SK-MEL-5 (cell line): ENCODE measurements around the gene SMARCD1. TPM values are rescaled to one million over a fixed set of nuclear protein-coding genes. Genes with fewer than 3 reads are reported as not detected.
"Not testable (repeated sequence)": the region's sequence is repeated elsewhere in the genome, so short reads cannot be mapped to it uniquely, and the experiment has no call there.

Source experiments
- DNase-seq: peaks from one replicate; pipeline ENCODE4 v3.0.0-alpha.2; 2016; ENCODE audit warnings: low read depth, low spot score
- in situ Hi-C: cut with HindIII; loops from 2 replicates; pipeline ENCODE4 v1.10.0; 2016; ENCODE audit warnings: low sequenced_read_pairs, high pct_unique_total_duplicates, low pct_unique_long_range_greater_than_20kb
- total RNA-seq: library from RNA; depleted of rRNA; stranded (reverse); fragments of >200 nt; shearing (Covaris generic); gene quantifications from 2 replicates; pipeline ENCODE4 v1.2.3, GENCODE V29; 2014

SMARCD1 gene
- total RNA-seq, 1 experiment from 2014 or later = 80.3 TPM

DNA sequence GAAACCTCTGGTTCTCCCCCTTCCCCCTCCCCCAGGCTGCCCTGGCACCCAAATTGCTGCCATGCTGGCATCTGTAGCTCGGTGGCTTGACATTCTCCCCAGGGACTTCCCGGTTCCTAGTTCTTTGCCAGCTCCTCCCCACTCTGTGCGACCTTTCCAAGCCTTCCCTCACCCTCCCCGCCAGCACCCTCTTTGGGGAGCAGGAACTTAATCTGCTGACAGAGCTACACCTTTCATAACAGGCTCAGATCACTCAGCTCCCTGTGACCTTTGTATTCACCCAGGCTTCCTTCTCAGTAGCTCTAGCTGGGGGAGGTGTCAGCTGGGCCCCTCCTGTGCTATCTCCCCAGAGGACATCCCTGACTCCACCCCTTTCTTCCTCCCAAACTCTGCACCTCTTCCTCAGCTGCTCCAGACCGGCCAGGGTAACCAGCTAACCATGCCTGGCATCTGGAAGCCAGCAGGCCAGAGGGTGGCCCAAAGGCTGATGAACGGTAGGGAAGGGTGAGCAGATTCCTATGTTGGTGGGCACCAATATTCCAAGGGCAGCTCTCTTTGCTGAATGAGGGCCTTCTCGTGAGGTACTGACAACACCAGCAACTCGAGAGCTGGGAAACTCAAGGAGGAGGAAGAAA, 25.1 kb downstream of the SMARCD1 start:
- DNase-seq = peak; percentile 19
- in situ Hi-C loops = no loop called here

DNA sequence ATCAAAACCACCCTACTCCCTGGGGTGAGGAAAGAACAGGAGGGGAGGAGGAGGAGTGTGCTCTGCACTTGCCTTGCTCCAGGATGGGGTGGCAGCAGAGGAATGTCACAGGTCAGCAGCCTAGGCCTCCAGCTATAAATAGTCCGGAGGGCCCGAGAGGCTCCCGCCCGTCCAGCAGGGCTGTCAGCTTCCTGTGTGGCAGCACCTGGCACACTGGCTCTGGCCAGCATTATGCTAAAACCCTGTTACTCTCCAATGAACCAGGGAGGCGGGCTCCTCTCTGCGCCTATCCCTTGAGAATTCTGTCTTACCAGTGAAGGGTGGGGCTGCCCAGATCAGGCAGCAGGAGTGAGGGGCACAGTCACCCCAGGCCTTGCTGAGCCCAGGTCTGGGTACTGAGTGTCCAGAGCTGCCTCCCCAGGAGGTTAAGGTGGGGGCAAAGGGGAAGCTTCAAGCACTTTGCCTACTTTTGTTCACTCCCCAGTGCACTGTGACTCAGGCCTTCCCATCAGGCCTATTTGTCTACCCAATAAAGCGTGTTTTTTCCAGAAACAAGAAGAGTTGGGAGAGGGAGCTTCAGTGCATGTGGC, 25.7 kb downstream of the SMARCD1 start:
- peak; percentile 27 for DNase-seq
- in situ Hi-C loops = no loop called here

DNA sequence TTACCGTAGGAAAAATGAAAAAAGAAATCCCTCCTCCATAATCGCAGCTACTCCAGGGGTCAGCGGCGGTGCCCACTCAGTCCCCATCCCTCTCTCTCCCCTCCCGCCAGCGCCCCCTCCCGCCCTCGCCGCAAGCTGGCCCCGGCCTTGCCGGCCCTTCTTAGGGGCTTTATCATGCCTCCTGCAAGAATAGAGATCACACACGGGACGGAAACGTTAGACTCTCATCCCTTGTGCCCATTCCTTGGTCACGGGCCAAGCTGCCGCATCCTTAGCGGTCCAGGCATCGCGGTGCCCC, 26.2 kb downstream of the SMARCD1 start:
- in situ Hi-C loops = no loop called here
- no peak for DNase-seq

DNA sequence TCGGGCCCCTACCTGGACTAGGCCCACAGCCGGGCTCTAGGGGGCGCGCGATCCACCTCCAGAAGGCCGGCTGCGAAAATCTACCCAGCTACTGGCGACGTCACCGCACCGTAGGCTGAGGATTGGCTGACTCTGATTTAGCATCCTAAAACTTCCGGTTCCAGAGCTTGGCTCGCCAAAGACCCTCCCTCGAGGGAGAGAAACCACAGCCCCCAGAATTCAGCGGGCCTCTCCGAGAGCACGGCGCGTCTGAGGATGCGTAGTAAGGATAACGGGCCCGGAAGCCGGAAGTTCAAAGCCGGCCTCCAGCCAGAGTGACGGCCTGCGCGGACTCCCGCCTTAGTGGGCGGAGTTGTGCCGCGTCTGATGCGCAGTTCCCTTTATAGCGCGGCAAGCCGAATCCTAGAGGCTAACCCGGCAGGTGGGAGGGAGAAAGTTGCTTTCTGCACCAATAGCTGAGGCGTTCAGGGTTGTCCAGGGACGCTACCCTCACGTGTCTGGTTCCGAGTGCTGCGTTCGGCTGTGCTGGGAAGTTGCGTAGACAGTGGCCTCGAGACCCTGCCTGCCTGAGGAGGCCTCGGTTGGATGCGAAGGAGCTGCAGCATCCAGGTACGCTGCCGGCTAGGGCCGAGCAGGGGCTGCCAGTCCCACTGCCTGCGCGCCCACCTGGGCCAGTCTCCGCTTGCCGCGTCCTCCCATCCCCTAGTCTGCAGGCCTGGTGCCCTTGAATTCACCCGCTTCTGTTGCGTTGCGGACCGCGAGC, 26.7 kb downstream of the SMARCD1 start, which contains the start of gene COX14:
TSS of gene COX14 (plus strand) at position 544 of the 763 bp plus-strand sequence. CDS start 7,808 bp downstream, outside the sequence.
- peak; percentile 99 for DNase-seq
- in situ Hi-C loops = no loop called here

DNA sequence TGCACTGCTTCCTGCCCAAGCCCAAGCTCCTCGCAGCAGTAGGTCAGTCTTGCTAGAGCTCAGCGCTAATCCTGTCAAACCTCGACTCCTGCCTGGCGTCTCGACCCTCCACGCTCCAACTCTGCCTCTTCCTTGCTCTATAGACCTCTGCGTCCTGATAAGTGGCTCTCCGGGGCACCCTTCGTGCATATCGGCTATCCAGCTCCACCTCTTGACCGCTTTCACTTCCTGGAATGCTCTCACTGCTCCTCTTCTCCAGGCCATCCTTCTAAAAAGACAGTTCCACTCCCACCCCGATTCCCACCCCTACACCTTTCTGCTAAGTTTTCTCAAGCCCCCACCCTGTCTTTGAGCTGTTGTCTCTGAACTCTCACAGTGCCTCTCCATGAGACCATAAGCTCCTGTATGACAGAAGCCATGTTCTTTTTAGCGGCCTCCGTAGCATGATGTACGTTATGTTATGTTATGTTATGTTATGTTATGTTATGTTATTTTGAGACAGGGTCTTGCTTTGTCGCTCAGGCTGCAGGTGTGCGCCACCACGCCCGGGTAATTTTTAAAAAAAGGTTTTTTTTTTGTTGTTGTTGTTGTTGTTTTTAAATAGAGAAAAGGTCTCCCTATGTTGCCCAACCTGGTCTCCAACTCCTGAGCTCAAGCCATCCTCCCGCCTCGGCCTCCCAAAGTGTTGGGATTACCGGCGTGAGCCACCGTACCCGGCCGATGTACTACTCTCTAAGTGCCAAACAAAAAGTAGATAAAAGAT, 27.5 kb downstream of the SMARCD1 start:
- DNase-seq = peak; percentile 56
- in situ Hi-C loops = no loop called here

DNA sequence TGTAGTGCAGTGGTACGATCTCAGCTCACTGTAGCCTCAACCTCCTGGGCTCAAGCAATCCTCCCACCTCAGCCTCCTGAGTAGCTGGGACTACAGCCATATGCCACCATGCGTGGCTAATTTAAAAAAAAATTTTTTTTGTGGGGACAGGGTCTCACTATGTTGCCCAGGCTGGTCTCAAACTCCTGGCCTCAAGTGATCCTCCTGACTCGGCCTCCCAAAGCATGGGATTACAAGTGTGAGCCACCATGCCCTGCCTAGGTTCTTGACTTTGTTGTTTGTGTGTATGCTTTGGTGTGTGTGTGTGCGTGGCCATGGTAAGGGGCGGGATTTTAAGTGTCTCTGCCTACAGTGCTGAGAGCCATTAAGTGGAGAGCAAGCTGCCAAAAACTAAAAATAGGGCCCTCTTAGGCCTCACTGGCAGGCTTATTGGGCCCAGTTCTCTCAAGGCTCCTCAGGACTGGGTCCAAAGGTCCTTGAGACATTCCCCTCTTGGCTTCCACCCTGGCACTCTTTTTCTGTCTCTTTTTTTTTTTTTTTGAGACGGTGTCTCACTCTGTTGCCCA, 32.0 kb downstream of the SMARCD1 start:
- no peak for DNase-seq
- in situ Hi-C loops = no loop called here

DNA sequence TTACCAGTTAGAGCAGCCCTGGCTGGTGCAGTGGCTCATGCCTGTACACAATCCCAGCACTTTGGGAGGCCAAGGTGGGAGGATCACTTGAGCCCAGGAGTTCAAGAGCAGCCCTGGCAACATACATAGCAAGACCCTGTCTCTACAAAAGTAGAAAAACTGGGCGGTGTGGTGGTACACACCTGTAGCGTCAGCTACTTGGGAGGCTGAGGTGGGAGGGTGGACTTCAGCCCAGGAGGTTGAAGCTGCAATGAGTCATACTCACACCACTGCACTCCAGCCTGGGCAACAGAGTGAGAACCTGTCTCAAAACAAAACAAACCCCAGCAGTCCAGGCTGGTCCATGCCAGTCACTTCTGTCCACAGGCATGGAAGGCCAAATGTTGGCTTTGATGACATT, 34.2 kb downstream of the SMARCD1 start:
- in situ Hi-C loops = no loop called here
- DNase-seq = no peak

DNA sequence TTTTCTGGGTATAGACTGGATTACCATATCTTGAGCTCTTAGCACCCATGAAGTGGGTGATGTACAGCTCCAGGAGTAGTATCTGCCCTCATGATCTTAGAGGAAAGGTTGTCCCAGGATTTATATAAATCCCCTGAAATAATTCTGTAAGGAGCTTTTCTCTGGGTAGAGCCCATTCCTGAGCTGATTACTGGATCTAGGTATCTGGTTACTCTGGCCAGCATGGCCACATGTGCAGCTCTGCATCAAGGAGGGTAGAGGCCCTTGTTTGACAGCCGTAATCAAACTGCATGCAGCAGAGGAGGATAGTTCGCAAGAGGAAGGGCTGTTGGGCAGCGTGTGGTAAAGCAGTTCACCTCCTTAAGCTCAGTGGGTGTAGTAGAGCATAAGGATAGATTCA, 35.4 kb downstream of the SMARCD1 start:
- DNase-seq = no peak
- in situ Hi-C loops = no loop called here

DNA sequence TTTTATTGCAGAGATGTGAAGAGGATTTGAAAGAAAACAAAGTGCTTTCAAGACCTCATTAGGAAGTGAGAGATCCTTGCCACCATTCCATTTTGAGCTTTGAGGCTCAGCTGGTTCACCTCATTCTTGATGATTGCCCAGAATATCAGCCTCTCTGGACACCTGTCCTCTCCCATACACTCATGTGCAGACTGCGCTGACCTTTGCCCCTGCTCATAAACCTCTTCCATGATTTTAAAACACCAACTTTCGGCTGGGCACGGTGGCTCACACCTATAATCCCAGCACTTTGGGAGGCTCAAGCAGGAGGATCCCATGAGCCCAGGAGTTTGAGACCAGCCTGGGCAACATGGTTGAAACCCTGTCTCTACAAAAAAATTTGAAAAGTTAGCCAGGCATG, 35.8 kb downstream of the SMARCD1 start:
- DNase-seq = no peak
- in situ Hi-C loops = no loop called here

DNA sequence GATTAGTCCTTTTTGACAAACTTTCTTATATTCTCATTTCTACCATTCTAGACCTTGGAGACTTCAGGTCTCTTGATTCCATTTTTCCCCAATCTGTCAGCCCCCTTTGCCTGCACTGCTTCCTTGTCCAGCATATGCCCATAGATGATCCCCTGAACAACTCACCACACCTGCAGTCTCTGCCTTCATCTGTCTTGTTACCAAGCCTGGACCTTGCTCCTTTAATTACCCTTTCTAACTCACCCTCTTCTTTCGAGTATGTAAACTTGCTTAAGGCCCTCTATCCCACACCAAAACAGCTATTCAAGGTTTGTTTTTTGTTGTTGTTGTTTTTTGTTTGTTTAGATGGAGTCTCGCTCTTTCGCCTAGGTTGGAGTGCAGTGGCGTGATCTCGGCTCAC, 36.5 kb downstream of the SMARCD1 start:
- in situ Hi-C loops = no loop called here
- DNase-seq = no peak

DNA sequence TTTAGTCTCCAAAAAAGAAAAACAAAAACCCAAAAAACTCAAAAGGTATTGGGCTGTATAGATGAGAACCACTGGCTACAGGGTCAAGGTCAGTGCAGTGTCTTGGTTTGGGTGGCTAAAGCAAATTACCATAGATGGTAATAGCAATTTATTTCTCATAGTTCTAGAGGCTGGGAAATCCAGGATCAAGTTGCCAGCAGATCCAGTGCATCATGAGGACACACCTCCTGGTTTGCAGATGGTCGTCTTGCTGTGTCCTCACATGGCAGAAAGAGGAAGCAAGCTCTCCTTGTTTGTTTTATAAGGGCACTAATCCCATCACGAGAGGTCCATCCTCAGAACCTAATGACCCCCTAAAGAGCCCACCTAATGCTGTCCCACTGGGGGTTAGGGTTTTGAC, 38.1 kb downstream of the SMARCD1 start:
- in situ Hi-C loops = no loop called here
- no peak for DNase-seq

DNA sequence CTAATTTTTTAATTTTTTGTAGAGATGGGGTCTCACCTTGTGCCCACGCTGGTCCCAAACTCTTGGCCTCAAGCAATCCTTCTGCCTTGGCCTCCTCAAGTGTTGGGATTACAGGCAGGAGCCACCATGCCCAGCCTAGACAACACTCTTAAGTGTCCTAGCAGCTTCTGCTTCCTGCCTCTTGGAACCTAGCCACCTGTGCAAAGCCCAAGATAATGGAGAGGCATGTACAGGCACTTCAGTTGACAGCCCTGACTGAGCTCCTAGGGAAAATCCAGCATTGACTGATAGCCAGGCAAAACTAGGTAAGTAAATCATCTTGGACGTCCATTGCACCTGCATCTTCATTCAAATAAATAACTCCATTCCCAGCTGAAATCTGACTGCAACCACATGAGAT, 42.4 kb downstream of the SMARCD1 start:
- no peak for DNase-seq
- in situ Hi-C loops = no loop called here

DNA sequence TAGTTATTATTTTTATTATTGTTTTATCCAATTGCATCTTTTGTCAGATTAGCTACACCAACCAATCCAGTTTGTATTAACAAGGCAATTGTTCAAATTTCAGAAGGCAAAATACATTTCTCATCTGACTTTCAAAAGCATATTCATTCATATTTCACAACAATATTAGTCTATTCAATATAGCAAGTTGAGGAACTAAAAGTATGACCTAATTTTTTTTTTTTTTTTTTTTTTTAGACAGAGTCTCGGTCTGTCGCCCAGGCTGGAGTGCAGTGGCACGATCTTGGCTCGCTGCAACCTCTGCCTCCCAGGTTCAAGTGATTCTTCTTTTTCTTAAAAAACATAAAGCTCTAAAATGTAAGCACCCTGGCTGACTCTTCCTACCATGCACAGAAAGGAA, 44.1 kb downstream of the SMARCD1 start:
- in situ Hi-C loops = no loop called here
- DNase-seq = no peak

DNA sequence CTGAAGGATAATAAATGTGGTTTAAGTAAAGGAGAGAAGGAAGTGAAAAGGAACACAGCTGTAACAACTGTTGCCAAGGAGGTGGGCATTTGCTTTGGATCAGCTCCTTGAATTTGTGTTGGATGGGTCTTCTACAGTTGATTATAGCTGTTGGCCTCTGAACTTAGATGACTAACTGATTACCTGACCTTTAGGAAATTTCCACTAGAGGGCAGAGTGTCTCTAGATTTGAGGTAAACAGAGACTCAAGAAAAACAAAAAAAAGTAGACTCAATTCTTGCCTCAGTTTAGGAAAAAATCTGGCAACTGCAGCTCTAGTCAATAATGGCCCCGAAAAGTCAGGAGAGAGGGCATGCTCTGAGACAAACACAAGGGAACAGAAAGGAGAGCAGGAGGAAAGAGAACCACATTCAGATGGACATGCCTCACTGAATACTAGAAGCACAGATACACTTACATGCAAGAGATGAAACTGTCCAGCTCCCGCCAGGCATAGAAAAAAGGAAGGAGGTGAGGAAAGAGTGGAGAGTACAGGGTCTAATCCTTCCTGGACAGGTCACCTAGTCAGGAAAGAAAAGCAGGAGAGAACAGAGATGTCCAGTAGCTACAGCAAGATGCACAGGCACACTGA, 47.5 kb downstream of the SMARCD1 start:
- DNase-seq = peak; percentile 71
- in situ Hi-C loops = no loop called here

DNA sequence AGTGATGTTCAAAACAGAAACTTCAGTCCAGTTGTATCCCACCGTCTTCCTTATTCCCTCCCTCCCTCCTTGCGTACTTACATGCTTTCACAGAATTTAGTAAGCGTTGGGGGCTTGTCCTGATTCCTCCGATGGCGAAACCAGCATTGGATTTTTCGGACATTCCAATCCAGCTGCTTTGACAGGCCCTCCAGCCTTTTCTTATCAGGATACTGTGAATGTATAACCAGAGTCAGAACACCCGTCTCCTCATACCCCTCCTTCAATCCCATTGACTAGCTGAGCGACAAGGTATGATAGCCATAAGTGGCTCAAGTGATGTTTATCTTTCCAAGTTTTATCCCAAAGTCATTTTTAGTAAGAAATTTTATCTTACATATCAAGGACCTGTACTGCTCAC, 57.9 kb downstream of the SMARCD1 start:
- DNase-seq = no peak
- in situ Hi-C loops = no loop called here

DNA sequence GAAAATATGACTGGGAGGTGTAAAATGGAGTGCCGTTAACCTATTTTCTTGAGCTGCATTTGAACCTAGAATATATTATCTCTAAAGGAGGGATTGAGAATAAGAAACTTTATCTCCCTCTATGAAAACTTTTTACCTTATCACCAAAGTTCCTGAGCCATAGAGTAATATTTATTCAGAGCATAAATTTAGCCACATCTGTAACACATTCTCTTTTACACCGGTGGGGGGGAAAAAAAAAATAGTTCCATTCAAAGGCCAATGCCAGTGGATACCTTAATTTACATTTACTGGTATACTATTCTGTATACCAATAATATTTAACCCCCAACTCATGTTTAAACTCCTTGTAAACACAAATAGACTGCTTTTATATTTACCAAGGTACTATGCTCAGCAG, 60.3 kb downstream of the SMARCD1 start:
- no peak for DNase-seq
- in situ Hi-C loops = no loop called here

DNA sequence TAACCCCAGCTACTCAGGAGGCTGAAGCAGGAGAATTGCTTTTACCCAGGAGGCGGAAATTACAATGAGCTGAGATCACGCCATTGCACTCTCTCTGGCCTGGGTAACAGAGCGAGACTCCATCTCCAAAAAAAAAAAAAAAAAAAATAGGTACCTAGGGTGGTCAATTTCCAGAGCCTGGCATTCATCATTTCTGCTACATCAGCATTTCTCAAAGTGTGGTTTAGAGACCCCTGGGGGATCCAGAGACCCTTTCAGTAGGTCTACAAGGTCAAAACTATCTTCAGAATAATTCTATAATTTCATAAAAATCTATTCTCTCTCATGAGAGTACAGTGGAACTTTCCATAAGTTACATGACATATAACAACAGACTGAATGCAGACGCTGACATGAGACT, 62.1 kb downstream of the SMARCD1 start:
- in situ Hi-C loops = no loop called here
- no peak for DNase-seq

DNA sequence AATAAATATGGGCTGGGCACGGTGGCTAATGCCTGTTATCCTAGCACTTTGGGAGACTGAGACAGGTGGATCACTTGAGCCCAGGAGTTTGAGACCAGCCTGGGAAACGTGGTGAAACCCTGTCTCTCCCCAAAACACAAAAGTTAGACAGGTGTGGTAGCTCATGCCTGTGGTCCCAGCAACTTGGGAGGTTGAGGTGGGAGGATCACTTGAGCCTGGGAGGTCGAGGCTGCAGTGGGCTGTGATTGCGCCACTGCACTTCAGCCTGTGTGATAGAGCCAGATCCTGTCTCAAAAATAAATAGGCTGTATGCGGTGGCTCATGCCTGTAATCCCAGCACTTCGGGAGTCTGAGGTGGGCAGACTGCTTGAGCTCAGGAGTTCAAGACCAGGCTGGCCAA, 62.9 kb downstream of the SMARCD1 start:
- in situ Hi-C loops, DNase-seq: not testable (repeated sequence)
